ENCODE results near the gene SMG1.
"Not testable (repeated sequence)": the region's sequence is repeated elsewhere in the genome, so short reads cannot be mapped to it uniquely, and the experiment has no call there.

SMG1 gene

DNA sequence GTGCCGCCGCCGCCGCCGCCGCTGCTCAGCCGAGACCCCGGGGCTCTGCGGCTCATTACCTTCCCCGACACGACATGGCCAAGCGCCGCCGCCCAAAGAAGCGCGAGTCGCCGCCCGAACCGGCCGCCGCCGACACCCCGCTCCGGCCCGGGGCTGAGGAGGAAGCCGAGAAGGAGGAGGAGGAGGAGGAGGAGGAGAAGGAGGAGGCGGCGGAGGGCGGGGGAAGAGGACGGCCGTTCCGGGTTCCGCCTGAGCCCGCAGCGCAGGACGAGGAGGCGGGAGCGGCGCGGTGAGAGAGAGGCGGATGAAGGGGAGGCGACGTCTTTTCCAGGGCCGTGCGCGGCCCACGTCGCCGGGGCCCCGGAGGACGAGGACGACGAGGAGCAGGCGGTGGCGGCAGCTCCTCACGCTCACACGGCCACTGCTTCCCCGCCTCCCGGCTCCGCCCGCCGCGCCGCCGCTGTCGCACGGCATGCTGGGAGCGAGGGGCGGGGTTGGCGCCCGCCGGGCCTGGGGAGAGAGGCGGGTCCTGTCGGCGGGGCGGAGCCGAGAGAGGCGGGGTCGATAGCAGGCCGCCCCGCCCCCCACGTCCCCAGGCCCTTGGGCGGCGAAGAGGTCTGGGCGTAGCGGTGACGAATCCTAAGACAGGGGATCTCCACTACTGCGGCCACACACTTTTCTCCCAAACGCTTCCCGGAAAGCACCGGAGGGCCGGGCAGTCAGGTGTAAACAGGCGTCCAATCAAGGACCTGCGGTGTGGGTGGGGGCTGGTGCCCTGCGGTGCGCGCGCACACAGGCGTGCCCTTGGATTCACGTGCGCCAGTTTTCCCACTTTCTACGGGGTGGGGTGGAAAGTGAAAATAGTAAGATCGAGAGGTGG lies at the start of gene SMG1:
TSS of gene SMG1 (minus strand) at position 423 of the 880 bp plus-strand sequence. CDS start at position 56, 367 bp downstream.
- FAIRE-seq: peak; percentile 63

DNA sequence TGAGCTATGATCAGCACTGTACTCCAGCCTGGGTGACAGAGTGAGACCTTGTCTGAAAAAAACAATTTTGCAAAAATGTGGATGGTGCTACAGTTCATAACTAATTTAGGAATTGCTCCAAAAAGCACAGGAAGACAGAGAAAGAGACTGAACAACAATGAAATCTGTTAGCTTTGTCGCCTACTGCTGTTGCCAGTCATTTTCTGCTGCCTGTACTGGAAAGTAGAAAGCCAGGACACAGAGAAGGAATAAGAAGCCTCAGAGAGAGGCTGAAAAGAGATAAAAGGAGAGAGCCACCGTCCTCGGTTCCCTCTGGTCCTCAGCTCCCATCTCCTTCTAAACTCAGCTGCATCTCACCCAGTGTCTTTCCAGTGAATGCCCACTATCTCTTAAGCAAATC lies 48.9 kb upstream of the SMG1 start:
- no peak for FAIRE-seq

DNA sequence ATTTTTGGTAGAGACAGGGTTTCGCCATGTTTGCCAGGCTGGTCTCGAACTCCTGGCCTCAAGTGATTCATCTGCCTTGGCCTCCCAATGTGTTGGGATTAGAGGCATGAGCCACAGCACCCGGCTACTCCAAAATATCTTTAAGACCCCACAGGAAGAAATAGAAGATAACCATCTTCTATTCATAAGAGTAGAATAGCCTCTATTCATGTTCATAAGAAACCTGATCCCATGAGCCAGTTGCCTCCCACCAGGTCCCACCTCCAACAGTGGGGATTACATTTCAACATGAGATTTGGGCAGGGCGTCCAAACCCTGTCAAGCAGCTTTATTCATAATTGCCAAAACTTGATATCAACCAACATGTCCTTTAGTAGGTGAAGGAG lies 43.6 kb upstream of the SMG1 start:
- FAIRE-seq: no peak

DNA sequence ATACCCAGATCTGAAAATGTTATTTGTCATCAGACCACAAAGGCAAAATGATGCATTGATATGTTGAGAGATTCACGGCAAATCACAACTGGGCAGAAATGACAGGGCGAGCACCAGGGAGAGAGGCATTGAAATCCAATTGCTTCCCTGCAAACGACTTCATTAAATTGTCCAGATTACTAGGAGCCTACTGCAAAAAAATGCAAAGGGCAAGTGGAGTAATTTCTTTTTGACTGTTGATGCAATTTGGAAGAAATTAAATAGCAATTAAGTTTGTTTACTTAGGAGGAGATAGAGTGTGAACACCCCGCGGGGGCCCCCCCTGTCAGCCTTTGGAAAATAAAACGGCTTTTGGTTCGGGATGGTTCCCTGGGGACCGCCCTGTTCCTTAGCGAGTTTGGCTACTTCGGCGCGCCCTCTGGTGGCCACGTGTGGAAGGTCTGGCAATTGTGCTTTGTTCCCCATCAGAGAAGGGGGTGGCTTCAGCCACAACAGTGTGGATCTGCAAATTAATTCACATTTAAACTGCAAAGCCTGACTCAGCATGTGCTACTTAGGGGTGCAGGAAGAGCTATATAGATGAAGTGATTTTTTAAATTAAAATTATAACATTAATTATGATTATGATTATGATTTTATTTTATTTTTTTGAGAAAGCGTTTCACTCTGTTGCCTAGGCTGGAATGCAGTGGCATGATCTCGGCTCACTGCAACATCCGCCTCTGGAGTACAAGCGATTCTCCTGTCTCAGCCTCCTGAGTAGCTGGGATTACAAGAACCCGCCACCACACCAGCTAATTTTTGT lies 43.0 kb upstream of the SMG1 start:
- peak; percentile 3 for FAIRE-seq

DNA sequence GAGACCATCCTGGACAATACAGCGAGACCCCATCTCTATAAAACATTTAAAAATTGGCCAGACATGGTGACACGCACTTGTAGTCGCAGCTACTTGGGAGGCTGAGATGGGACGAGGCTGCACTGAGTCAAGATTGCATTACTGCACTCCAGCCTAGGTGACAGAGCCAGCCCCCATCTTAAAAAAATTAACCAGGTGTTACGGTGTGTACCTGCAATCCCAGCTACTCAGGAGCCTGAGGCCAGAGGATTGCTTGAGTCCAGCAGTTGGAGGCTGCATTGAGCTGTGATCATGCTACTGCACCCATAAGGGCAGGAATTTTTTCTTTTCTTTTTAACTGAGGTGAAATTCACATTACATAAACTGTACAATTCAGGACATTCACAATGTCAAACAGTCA lies 40.6 kb upstream of the SMG1 start:
- no peak for FAIRE-seq

DNA sequence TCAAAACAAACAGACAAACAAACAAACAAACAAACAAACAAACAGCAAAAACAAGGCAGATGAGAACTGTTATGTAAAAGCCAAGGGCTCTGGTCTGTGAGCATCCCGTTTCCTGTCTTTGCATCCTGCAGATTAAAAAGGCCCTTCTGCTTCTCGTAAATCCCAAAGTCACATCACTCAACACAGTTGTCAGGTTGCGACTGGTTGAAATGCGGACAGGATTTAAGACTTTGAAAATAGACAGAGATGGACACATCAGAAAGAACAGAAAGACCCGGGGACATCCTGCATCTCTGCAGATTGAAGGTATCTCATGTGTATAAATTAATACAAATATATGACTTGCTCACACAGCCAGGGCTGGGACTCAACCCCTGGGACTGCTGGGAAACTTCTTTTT lies 39.3 kb upstream of the SMG1 start:
- FAIRE-seq: no peak

DNA sequence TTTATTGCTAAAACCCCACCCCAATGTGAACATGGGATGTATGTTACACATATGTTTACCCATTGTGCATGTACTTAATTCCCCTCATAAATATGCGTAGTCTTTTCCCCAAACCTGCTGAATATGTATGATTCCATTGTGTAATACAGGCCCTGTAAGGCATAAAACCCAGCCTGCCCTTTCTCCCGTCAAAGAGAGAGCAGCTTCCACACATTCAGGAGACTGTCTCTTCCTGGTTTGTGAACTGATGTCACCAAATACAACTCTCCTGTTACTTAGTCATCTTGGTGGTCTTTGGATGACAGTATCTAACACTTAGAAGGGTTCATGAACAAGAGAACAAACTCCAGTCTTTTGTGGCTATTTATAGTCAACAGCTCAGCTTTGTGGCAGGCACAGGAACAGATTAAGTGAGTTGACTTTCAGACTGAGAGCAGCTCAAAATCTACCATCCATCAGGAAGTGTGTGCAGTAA lies 32.9 kb upstream of the SMG1 start:
- no peak for FAIRE-seq

DNA sequence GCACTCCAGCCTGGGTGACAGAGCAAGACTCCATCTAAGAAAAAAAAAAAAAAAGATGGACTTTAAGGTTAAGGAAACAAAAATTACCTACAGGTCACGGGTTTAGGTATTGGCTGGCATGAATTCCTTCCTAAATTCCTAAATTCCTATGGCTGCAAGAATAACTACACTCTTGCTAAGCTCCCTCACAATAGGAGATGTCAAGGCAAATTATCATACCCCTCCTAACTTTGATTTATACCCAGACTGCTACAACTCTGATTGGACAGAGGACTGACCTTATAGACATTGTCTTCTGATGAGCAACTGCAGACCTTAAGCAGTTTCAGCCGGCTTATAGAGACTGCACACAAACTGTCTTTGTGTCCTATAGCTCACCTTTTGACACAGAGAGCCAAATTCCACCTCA lies 32.4 kb upstream of the SMG1 start:
- FAIRE-seq: no peak

DNA sequence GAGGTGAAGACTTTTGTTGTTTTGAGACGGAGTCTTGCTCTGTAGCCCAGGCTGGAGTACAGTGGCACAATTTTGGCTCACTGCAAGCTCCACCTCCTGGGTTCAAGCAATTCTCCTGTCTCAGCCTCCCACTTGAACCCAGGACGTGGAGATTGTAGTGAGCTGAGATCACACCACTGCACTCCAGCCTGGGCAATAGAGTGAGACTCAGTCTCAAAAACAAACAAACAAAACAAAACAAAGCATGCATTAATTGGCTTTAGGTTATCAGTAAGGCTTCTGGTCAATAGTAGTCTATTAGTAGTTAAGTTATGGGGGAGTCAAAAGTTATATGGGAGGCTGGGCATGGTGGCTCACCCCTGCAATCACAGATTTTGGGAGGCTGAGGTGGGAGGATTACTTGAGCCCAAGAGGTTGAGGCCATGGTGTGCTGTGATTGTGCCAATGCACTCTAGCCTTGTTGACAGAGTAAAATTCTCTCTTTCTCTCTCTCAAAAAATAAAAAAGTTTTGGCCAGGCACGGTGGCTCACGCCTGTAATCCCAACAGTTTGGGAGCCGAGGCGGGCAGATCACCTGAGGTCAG lies 30.5 kb upstream of the SMG1 start:
- not testable (repeated sequence) for FAIRE-seq

DNA sequence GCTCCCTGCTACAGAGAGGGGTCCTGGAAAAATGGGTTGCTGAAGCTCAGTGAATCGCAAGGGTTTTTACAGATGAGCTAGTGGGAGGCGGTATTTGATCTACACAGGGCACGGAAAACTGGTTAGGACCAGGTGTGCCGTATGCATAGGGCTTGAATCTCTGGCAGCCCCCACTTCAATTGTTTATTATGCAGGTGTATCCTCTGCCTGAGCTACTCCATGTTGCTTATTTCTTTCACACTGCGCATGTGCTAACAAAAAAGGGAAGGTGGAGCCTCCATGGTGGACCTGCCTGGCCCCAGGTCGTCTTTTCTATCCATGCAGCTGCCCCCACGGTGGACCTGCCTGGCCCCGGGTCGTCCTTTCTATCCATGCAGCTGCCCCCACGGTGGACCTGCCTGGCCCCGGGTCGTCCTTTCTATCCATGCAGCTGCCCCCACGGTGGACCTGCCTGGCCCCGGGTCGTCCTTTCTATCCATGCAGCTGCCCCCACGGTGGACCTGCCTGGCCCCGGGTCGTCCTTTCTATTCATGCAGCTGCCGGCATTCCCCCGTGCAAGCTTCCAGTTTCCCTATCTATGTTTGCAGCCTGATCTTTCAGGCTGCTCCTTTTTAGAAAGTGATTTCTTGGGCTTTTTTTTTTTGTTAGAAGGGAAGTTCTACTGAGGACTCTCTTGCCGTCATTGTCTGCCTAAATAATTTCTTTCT lies 29.8 kb upstream of the SMG1 start:
- not testable (repeated sequence) for FAIRE-seq

DNA sequence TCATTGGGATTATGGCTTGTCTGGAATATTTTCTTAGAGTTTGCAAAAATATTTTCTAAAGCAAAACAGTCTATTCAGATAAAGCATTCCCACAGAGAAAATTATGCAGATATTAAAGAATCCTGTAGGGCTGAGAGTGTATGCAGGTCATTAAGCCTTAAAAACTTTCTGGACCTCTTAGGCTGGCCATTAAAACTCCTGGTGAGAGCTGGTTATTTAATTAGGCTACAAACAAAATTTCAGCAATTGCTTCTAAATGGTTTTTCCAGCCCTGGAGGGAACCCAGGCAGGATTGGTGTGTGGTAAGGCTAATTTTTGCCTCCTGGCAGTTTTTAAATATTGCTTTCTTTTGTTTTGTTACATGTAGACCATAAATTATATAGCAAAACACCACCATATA lies 27.3 kb upstream of the SMG1 start:
- no peak for FAIRE-seq

DNA sequence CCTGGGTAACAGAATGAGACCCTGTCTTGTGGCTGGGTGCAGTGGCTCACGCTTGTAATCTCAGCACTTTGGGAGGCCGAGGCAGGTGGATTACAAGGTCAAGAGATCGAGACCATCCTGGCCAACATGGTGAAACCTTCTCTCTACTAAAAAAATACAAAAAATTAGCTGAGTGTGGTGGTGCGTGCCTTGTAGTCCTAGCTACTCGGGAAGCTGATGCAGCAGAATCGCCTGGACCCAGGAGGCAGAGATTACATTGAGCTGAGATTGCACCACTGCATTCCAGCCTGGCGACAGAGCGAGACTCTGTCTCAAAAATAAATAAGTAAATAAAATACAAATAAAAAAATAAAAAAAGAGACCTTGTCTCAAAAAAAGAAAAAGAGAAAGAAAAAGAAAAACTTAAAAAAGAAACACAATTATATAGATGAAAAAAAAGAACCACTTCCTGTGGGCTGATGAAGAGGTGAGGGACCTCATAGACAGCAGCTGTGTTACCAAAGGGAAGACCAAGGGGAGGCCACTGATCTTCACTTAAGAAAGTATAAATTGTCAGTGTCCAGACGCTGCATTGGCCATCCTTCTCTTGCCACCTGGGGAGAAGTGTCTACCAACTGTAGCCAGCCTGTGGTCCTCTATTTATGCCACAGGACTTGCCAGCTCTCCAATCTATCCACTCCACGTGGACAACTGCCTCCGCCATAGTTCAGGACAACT lies 24.4 kb upstream of the SMG1 start:
- no peak for FAIRE-seq

DNA sequence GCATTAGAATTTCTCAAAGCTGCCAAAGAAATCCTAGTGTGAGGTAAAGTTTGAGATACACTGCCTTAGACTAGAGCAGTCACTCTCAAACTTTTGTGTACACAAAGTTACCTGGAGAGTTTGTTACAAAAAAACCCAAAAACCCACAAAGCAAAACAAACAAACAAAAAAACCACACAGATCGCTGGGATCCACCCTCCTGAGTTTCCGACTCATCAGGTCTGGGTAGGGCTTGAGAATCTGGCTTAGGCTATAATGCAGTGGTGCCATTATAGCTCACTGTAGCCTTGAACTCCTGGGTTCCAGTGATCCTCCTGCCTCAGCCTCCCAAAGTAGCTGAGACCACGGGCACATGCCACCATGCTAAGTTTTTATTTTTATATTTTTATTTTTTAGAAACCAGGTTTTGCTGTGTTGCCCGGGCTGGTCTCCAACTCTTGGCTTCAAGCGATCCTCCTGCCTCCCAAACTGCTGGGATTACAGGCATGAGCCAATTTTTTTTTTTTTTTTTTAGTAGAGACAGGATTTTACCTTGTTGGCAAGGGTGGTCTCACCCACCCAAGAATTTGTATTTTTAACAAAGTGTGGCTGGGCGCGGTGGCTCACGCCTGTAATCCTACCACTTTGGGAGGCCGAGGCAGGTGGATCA lies 22.3 kb upstream of the SMG1 start:
- no peak for FAIRE-seq

DNA sequence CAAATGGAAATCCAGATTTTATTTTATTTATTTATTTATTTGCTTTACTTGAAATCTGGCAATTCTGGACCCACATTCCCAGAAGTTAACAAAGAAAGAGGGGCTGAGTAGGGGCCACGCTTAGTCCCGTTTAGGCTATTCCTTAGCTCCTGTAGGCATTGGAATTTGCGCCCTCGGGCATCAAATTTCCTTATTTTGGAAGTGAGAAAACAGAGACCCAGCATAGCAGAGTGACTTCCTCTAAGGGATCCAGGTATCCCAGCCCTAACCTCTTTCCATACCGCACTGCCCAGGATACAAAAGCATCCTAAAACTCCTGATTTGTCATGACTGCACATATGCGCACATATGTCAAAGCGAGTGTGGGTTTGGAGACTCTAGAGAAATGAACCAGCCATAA lies 19.0 kb upstream of the SMG1 start:
- FAIRE-seq: no peak

DNA sequence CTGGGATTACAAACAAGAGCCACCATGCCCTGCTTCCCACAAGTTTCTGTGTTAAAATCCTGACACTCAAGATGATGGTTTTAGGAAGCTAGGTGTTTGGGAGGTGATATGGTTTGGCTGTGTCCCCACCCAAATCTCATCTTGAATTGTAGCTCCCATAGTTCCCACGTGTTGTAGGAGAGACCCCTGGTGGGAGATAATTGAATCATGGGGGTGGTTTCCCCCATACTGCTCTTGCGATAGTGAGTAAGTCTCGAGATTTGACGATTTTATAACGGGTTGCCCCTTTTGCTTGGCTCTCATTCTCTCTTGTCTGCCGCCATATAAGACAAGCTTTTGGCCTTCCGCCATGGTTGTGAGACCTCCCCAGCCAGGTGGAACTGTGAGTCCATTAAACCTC lies 17.2 kb upstream of the SMG1 start:
- FAIRE-seq: no peak

DNA sequence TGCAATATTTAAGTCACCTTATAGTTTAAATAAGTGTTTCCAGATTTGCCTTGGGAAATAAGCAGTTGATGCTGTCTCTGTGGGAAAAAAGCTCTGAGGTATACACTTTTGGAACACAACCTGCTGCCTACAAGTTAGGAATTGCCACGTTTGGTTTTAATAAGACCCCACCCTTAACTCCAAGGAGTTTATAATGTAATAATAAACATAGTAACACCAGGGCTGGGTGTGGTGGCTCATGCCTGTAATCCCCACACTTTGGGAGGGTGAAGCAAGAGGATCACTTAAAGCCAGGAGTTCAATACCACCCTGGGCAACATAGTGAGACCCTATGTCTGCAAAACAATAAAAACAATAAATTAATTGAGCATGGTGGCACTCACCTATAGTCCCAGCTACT lies 15.9 kb upstream of the SMG1 start:
- FAIRE-seq: no peak

DNA sequence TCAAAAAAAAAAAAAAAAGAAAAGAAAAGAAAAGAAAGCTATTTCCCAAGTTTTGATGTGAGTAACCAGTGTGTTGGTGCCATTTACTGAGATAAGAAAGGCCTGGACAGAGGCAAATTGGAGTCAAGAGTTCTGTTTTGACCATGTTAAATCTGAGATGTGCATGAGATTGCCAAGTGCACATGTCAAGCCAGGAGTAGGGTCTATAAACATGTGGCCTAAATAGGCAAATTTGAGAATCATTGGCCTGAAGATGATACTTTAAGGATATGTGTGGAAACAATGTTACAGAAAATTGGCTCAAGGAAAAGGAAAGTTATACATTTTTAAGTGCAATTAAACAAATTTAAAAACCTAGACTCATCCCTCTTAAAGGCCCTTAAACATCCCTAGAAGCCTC lies 15.3 kb upstream of the SMG1 start:
- no peak for FAIRE-seq

DNA sequence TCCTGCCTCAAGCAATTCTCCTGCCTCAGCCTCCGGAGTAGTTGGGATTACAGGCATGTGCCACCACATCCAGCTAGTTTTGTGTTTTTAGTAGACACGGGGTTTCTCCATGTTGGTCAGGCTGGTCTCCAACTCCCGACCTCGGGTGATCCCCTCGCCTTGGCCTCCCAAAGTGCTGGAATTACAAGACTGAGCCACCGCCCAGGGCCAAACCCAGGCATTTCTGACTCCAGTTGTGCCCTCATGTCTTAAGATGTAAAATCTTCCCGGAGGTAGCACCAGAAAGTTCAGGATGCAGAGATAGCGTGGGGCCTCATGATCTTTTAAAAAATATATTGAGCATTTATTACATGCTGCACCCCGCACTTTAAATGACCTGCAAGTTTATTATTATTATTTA lies 12.8 kb upstream of the SMG1 start:
- FAIRE-seq: no peak

DNA sequence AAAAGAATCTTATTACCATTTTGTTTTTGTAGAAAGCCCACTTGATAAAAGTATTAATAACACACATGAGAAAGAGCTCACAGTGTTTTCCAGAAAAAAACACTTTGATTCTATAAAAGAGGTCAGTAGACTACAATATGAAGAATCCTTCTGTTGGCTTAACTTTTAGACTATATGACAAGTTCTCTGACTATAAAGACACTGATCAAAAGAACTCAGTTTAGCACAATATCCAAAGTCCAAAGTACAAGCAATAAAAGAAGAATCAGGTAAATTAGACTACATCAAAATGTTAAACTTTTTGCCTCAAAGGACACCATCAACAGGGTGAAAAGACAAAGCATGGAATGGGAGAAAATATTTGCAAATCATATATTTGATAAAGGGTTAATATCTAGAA lies 11.2 kb upstream of the SMG1 start:
- FAIRE-seq: no peak

DNA sequence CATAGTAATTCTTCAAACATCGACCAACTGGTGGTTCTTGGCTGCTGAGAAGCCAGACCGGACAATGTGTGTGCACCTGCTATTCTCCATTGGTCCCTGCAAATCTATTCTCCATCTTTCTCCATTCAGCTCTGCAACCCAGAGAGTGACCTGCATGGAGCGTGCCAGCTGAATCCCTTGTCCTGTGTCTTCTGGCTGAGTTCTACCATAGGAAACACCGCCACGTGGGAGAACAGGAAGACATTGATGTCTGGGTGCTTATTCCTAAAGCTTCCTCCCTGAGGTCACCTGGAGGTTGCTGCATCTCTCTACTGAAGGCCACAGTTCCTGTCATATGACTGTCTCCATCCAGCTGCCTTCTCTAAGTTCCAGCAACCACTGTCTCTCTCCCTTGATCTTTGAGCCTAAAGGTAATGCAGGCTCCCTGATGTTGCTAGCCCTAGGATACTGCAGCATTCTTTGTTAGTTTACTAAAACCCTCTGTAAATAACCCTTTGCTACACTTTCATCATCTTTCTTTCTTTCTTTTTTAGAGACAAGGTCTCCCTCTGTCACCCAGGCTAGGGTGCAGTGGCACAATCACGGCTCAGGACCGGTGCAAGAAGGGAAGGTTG lies 10.6 kb upstream of the SMG1 start:
- FAIRE-seq: no peak

DNA sequence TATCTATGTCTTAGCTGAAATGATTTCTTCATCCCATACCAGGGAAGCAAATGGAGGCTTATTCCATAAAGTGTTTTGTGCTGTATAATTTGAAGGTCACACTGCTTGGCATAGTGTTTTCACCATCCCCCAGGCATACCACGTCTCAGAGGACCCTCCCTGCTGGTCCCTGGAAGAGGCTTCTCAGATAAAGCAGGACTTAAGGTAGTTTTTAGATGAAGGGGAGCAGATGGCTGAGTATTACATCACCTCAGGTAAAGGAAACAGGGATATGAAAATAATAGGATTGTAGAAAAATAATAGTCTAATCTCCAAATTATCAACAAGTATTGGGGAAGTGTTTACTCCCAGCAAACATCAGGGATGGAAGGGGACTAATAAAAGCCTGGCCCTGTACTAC lies 7.3 kb upstream of the SMG1 start:
- no peak for FAIRE-seq
